ENCODE measurements around the gene MYD88. TPM values are rescaled to one million over a fixed set of nuclear protein-coding genes. Genes with fewer than 3 reads are reported as not detected.

Gene MYD88
- total and polyA plus RNA-seq, 9 of the 15 experiments (the other 6 are each of a cell fraction or from before 2014, with no cell fraction given) = 3.2 to 47.3 (median 27.6) TPM

- no TSS peak for BruUV-seq (replicated peaks)
- ChIA-PET POLR2A (interaction anchor here (0.6 to 2.0 kb wide), 3 partner anchors 12 to 66 kb away, joined by 3 to 8 read pairs (median 3); no protein-coding TSS in a partner anchor), CTCF (ENCODE audit: low intra/inter-chr PET ratio) (interaction anchor here (0.7 kb wide), 1 partner anchor 886 kb away, joined by 3 read pairs; no protein-coding TSS in a partner anchor)
- Histone ChIP-seq H3K4me1 (replicated peaks in 1 of 2; ENCODE audit: control insufficient read depth in 2 of 2, insufficient read depth in 2 of 2, low read length in 2 of 2) (no peaks in the 10 kb centered on the region), H3K9me3 (replicated peaks; ENCODE audit: control insufficient read depth, insufficient read depth, low read depth, low read length) (no peaks in the 10 kb centered on the region), H3K4me2 (ENCODE audit: insufficient read depth, low read length) (no peak overlapping the region), H3K27me3 (ENCODE audit: control insufficient read depth in 2 of 2, insufficient read depth in 2 of 2, low read length in 2 of 2) (peaks cover 62 to 79% of the 10 kb centered on the region in 2 experiments), H3K27ac (ENCODE audit: extremely low read depth, low read depth, low read length) (no peak overlapping the region), H3K4me3 (no peak overlapping the region), H3K79me2 (ENCODE audit: control insufficient read depth, insufficient read depth, low read length) (no peaks in the 10 kb centered on the region), H2AFZ (ENCODE audit: low read depth, low read length) (no peak overlapping the region), H3K9ac (ENCODE audit: insufficient read depth in 1 of 2, low read depth in 2 of 2, low read length in 2 of 2) (0 out of 4 replicates have a peak overlapping the region, but pooled peaks of 1 of the 2 experiments have one; percentile 60), H3K36me3 (ENCODE audit: control insufficient read depth, insufficient read depth, low read length) (no peaks in the 10 kb centered on the region), H3K9me1 (ENCODE audit: control insufficient read depth, insufficient read depth, low read length) (no peaks in the 10 kb centered on the region), H4K20me1 (replicated peaks; ENCODE audit: control insufficient read depth, insufficient read depth, low read length) (no peaks in the 10 kb centered on the region)
- DNase-seq (ENCODE audit: extremely low read depth in 1 of 4, low spot score in 3 of 4) (no peak), ATAC-seq (no peak), FAIRE-seq (no peak)
- TF ChIP-seq SP2 (IDR thresholded peaks at IDR 0.05; ENCODE audit: extremely low read depth, low read depth, low read length, poor library complexity, severe bottlenecking) (no peak), ZNF197 (CRISPR knock-in tag; IDR thresholded peaks at IDR 0.05; ENCODE audit: low read depth) (no peak), CBFA2T3 (IDR thresholded peaks at IDR 0.05) (no peak), MIER1 (IDR thresholded peaks at IDR 0.05; ENCODE audit: low read depth) (no peak), MAFG (tag; conservative IDR thresholded peaks at IDR 0.05) (no peak), GABPB1 (CRISPR knock-in tag; IDR thresholded peaks at IDR 0.05) (no peak), IFI16 (CRISPR knock-in tag; IDR thresholded peaks at IDR 0.05) (no peak), TFAM (CRISPR knock-in tag; conservative IDR thresholded peaks at IDR 0.05) (no peak), ZNF444 (CRISPR knock-in tag; IDR thresholded peaks at IDR 0.05) (no peak), SMARCA4 (IDR thresholded peaks at IDR 0.05) (no peak), SREBF1 (IDR thresholded peaks at IDR 0.05; ENCODE audit: borderline replicate concordance, low read depth, low read length) (no peak), ZBTB8A (IDR thresholded peaks at IDR 0.05; ENCODE audit: partially characterized antibody) (no peak), HINFP (tag; conservative IDR thresholded peaks at IDR 0.05; ENCODE audit: low read depth) (no peak), PYGO2 (tag; IDR thresholded peaks at IDR 0.05) (no peak), PML (IDR thresholded peaks at IDR 0.05; ENCODE audit: low read length) (no peak), HDAC6 (IDR thresholded peaks at IDR 0.05; ENCODE audit: low read depth, low read length) (no peak), MITF (IDR thresholded peaks at IDR 0.05) (no peak), HBP1 (CRISPR knock-in tag; IDR thresholded peaks at IDR 0.05) (no peak)
- in situ Hi-C loops (cut with MboI) = no loop called here
- WGBS (ENCODE audit: insufficient coverage, low coverage, missing lambda C conversion rate) = 2% methylated on average over 19 of the region's 19 CpGs
- intact Hi-C loops (cut with micrococcal nuclease) = no loop called here
These were observed 40.8 kb upstream of the MYD88 start for GRCh38 chr3:38097446-38098375.
